ENCODE measurements around the gene RASAL1. TPM values are rescaled to one million over a fixed set of nuclear protein-coding genes. Genes with fewer than 3 reads are reported as not detected.

The RASAL1 gene
- total RNA-seq, 1 experiment from 2014 or later, result 8.1 TPM

DNA sequence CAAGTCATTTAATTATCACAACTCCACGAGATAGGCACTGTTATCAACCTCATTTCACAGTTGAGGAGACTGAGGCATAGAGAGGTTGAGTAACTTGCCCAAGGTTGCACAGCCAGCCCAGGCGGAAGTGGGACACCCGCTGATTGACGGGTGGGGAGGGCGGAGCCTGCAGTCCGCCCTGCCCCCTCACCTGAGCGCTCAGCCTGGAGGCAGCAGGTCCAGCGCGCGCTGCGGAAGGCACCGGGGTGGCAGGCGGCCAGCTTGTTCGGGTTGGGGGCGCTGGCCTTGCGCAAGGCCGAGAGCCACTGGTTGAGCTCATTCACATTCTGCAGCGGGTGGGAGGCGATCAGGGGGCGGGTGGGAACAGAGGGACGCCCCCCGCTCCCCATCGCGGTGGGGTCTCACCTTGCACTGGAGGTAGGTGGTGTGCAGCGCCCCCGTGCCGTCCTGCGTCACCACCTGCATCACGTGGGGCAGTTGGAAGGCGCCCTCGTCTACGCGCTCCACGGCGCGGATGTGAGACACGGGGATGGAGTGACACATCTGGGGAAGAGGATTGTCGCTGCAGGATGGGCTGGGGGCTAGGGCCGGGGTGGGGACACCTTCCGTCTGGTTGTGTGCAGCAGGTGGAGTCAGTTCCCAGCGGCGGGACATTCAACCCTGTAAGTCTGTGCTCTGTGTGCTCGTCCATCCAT lies 31.7 kb downstream of the RASAL1 start (continued):
- TF ChIP-seq ZBTB43 (CRISPR knock-in tag; IDR thresholded peaks at IDR 0.05) (0 out of 2 replicates have a peak, but pooled peaks have one; percentile 68), GRHL2 (CRISPR knock-in tag; IDR thresholded peaks at IDR 0.05; ENCODE audit: insufficient replicate concordance, severe bottlenecking) (no peak), IRF2 (CRISPR knock-in tag; IDR thresholded peaks at IDR 0.05; ENCODE audit: borderline replicate concordance, low read depth) (no peak), ZNF121 (CRISPR knock-in tag; IDR thresholded peaks at IDR 0.05) (no peak), ATF1 (CRISPR knock-in tag; IDR thresholded peaks at IDR 0.05) (no peak), ZBTB21 (CRISPR knock-in tag; IDR thresholded peaks at IDR 0.05; ENCODE audit: borderline replicate concordance) (no peak), ESRRA (CRISPR knock-in tag; IDR thresholded peaks at IDR 0.05; ENCODE audit: borderline replicate concordance) (0 out of 2 replicates have a peak, but pooled peaks have one; percentile 35), ZNF317 (CRISPR knock-in tag; IDR thresholded peaks at IDR 0.05; ENCODE audit: borderline replicate concordance, low read depth) (no peak), FOXP4 (CRISPR knock-in tag; IDR thresholded peaks at IDR 0.05) (no peak), ZNF219 (CRISPR knock-in tag; IDR thresholded peaks at IDR 0.05; ENCODE audit: borderline replicate concordance) (no peak)
- TF ChIP-seq, protein P1, sequence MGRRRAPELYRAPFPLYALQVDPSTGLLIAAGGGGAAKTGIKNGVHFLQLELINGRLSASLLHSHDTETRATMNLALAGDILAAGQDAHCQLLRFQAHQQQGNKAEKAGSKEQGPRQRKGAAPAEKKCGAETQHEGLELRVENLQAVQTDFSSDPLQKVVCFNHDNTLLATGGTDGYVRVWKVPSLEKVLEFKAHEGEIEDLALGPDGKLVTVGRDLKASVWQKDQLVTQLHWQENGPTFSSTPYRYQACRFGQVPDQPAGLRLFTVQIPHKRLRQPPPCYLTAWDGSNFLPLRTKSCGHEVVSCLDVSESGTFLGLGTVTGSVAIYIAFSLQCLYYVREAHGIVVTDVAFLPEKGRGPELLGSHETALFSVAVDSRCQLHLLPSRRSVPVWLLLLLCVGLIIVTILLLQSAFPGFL (CRISPR knock-in tag; IDR thresholded peaks at IDR 0.05; ENCODE audit: borderline replicate concordance), result no peak
- TF ChIP-seq, protein P2, sequence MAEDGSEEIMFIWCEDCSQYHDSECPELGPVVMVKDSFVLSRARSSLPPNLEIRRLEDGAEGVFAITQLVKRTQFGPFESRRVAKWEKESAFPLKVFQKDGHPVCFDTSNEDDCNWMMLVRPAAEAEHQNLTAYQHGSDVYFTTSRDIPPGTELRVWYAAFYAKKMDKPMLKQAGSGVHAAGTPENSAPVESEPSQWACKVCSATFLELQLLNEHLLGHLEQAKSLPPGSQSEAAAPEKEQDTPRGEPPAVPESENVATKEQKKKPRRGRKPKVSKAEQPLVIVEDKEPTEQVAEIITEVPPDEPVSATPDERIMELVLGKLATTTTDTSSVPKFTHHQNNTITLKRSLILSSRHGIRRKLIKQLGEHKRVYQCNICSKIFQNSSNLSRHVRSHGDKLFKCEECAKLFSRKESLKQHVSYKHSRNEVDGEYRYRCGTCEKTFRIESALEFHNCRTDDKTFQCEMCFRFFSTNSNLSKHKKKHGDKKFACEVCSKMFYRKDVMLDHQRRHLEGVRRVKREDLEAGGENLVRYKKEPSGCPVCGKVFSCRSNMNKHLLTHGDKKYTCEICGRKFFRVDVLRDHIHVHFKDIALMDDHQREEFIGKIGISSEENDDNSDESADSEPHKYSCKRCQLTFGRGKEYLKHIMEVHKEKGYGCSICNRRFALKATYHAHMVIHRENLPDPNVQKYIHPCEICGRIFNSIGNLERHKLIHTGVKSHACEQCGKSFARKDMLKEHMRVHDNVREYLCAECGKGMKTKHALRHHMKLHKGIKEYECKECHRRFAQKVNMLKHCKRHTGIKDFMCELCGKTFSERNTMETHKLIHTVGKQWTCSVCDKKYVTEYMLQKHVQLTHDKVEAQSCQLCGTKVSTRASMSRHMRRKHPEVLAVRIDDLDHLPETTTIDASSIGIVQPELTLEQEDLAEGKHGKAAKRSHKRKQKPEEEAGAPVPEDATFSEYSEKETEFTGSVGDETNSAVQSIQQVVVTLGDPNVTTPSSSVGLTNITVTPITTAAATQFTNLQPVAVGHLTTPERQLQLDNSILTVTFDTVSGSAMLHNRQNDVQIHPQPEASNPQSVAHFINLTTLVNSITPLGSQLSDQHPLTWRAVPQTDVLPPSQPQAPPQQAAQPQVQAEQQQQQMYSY (CRISPR knock-in tag; IDR thresholded peaks at IDR 0.05), result no peak
- TF ChIP-seq, protein P3, sequence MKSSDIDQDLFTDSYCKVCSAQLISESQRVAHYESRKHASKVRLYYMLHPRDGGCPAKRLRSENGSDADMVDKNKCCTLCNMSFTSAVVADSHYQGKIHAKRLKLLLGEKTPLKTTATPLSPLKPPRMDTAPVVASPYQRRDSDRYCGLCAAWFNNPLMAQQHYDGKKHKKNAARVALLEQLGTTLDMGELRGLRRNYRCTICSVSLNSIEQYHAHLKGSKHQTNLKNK (CRISPR knock-in tag; IDR thresholded peaks at IDR 0.05), result no peak
- TF ChIP-seq, protein P4, sequence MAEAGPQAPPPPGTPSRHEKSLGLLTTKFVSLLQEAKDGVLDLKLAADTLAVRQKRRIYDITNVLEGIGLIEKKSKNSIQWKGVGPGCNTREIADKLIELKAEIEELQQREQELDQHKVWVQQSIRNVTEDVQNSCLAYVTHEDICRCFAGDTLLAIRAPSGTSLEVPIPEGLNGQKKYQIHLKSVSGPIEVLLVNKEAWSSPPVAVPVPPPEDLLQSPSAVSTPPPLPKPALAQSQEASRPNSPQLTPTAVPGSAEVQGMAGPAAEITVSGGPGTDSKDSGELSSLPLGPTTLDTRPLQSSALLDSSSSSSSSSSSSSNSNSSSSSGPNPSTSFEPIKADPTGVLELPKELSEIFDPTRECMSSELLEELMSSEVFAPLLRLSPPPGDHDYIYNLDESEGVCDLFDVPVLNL (CRISPR knock-in tag; IDR thresholded peaks at IDR 0.05; ENCODE audit: borderline replicate concordance, low read depth), result no peak
- TF ChIP-seq, protein P5, sequence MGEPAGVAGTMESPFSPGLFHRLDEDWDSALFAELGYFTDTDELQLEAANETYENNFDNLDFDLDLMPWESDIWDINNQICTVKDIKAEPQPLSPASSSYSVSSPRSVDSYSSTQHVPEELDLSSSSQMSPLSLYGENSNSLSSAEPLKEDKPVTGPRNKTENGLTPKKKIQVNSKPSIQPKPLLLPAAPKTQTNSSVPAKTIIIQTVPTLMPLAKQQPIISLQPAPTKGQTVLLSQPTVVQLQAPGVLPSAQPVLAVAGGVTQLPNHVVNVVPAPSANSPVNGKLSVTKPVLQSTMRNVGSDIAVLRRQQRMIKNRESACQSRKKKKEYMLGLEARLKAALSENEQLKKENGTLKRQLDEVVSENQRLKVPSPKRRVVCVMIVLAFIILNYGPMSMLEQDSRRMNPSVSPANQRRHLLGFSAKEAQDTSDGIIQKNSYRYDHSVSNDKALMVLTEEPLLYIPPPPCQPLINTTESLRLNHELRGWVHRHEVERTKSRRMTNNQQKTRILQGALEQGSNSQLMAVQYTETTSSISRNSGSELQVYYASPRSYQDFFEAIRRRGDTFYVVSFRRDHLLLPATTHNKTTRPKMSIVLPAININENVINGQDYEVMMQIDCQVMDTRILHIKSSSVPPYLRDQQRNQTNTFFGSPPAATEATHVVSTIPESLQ (CRISPR knock-in tag; IDR thresholded peaks at IDR 0.05), result no peak
